GM13977 (cell line): ENCODE measurements around the gene AURKAIP1.

Experiments
- DNase-seq: peaks from one replicate; pipeline ENCODE4 v3.0.0; 2012; ENCODE audit warnings: low spot score
- CTCF ChIP-seq: IDR thresholded peaks from 2 replicates; pipeline ENCODE4 v1.5.1; 2012; ENCODE audit warnings: mild to moderate bottlenecking, control low read depth; ENCODE audit not compliant: insufficient read depth; ENCODE audit errors: extremely low read depth, missing control alignments
- in situ Hi-C: fragments of 300-500 bp; cut with MboI; formaldehyde crosslinking; loops from one replicate; pipeline ENCODE4 v1.12.0; 2022; ENCODE audit warnings: low sequenced_read_pairs, low pct_unique_long_range_greater_than_20kb, mixed read lengths, inconsistent platforms; ENCODE audit not compliant: unreplicated experiment

The AURKAIP1 gene

GRCh38 chr1:1354271-1355247 is 20.4 kb downstream of the AURKAIP1 start:
- in situ Hi-C loops, result no loop called here
- no peak for TF ChIP-seq CTCF
- DNase-seq, result no peak

DNA sequence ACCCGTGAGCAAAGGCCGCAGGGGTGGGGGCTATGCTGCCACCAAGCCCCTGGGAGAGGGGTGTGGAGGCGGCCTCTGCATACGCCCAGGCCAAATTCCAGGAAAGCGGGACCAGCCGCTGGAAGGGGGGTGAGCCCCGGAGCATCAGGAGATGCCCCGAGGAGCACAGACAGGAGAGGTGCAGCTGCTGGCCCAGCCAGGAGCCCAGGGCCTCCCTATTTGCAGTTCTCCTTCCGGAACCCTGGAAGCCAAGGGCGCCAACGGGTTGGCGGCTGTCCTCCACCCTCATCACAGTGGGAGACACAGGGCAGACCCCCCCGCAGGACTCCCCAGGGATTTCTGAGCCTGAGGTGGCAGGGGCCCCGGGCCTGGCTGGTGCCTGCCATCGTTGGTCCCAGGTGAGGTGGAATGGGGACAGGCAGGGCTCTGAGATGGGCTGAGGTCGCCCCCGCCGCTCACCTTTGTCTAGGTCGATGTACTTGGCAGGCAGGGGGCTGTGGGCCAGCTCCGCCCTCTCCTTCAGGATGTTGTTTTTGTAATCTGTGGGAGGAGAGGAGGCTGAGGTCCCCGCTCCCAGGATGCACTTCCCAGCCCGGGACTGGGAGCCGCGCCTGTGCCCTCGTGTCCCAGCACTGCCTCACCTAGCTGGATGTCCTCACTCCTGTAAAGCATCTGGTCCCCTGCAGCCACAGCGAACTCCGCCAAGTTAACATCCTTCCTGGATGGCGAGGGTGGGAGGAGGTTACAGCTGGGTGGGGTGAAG is 21.4 kb downstream of the AURKAIP1 start:
- DNase-seq, result no peak
- TF ChIP-seq CTCF, result no peak
- in situ Hi-C loops, result no loop called here

GRCh38 chr1:1352786-1353388 is 22.1 kb downstream of the AURKAIP1 start:
- in situ Hi-C loops, result no loop called here
- no peak for DNase-seq
- no peak for TF ChIP-seq CTCF

GRCh38 chr1:1351511-1352427 is 23.2 kb downstream of the AURKAIP1 start:
- in situ Hi-C loops, result no loop called here
- DNase-seq, result no peak
- TF ChIP-seq CTCF, result no peak

DNA sequence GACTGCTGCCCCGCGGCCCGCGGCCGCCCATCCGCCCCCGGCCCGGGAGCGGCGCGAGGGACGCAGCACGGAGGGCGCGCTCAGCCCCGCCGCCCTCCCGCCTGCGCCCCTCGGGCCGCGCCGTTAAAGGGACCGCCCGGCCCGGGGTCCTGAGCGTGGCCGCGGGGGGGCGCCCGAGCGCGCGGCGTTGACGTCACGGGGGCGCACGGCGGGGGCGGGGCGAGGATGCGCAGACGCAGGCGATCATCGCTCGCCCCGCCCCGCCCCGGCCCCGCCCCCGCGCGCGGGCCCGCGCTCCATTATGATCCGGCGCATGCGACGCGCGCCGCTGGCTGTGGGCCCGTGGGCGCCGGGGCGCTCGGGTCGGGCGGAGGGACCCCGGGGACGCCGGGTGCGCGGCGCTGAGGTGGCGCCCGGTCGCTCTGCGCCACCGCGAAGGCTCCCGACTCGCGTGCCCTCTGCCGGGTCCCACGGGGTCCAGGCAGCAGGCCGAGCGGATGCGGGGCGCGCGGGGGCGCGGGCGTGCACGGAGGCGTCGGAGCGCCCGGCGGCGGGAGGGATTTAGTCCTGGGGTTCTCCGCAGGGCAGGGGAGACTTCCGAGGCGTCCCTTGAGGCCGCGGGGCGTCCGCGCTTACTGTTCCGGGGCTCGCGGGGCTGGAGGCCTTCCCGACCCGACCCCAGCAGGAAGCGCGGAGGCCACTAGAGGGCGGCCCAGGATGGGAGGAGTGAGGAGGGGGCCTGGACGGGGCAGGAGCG is 25.6 kb downstream of the AURKAIP1 start, which contains the start of gene DVL1:
Gene DVL1 (minus strand): TSS at position 163 of the 757 bp plus-strand sequence. CDS start 353 bp downstream, outside the sequence.
- in situ Hi-C loops, result no loop called here
- peak; percentile 71 for TF ChIP-seq CTCF
- DNase-seq, result peak; percentile 98
